HepG2 (cell line): Measurements from ENCODE around the gene ECHS1. TPM values are rescaled to one million over a fixed set of nuclear protein-coding genes. Genes with fewer than 3 reads are reported as not detected.
A peak's percentile ranks its signal among the peaks of the same experiment; 100 is the strongest.

Experiments
- CEBPB ChIP-seq: IDR thresholded peaks from 2 replicates; pipeline ENCODE4 v1.6.1; 2011; ENCODE audit warnings: low read depth, low read length, improper control_type of control experiment, borderline replicate concordance
- GFI1 ChIP-seq: sonication (generic); formaldehyde crosslinking; IDR thresholded peaks from 2 replicates; pipeline ENCODE4 v1.5.0; 2020; ENCODE audit warnings: missing genetic modification reagents, mild to moderate bottlenecking, borderline replicate concordance
- GTF3A ChIP-seq: sonication (generic); formaldehyde crosslinking; conservative IDR thresholded peaks from 2 replicates; pipeline ENCODE4 v1.4.0; 2020; ENCODE audit warnings: mild to moderate bottlenecking, missing genetic modification reagents
- NAIF1 ChIP-seq: sonication (generic); formaldehyde crosslinking; IDR thresholded peaks from 2 replicates; pipeline ENCODE4 v1.5.0; 2020; ENCODE audit warnings: mild to moderate bottlenecking, missing genetic modification reagents, borderline replicate concordance
- SNRNP70 ChIP-seq: fragments of 200-400 bp; formaldehyde crosslinking; IDR thresholded peaks from 2 replicates; pipeline ENCODE4 v1.6.1; 2017; ENCODE audit warnings: mild to moderate bottlenecking, low read depth, low read length, moderate library complexity
- TBL1XR1 ChIP-seq: fragments of 150-350 bp; IDR thresholded peaks from 2 replicates; pipeline ENCODE4 v1.6.1; 2014; ENCODE audit warnings: borderline replicate concordance, low read length; ENCODE audit not compliant: partially characterized antibody
- ZNF326 ChIP-seq: sonication (generic); formaldehyde crosslinking; IDR thresholded peaks from 2 replicates; pipeline ENCODE4 v1.4.0; 2020; ENCODE audit warnings: missing genetic modification reagents, borderline replicate concordance
- ZNF431 ChIP-seq: sonication (generic); formaldehyde crosslinking; IDR thresholded peaks from 2 replicates; pipeline ENCODE4 v1.9.0; 2022; ENCODE audit warnings: missing genetic modification reagents, low read depth, mild to moderate bottlenecking, borderline replicate concordance
- ZNF441 ChIP-seq: sonication (generic); formaldehyde crosslinking; IDR thresholded peaks from 2 replicates; pipeline ENCODE4 v1.7.0; 2021; ENCODE audit warnings: missing genetic modification reagents, borderline replicate concordance
- ZNF746 ChIP-seq: sonication (generic); formaldehyde crosslinking; IDR thresholded peaks from 2 replicates; pipeline ENCODE4 v1.8.0; 2022; ENCODE audit warnings: mild to moderate bottlenecking, missing genetic modification reagents
- ZNF839 ChIP-seq: sonication (generic); formaldehyde crosslinking; IDR thresholded peaks from 2 replicates; pipeline ENCODE4 v1.4.0; 2020; ENCODE audit warnings: missing genetic modification reagents, mild to moderate bottlenecking, borderline replicate concordance
- ZNF878 ChIP-seq: sonication (generic); formaldehyde crosslinking; IDR thresholded peaks from 2 replicates; pipeline ENCODE4 v1.8.1; 2023; ENCODE audit warnings: mild to moderate bottlenecking, missing genetic modification reagents, moderate library complexity
- polyA plus RNA-seq, 8 experiments: library from polyadenylated mRNA; depleted of rRNA in 3 of 8; stranded (reverse) in 7 of 8; unstranded in 1 of 8; fragments of >200 nt; fragmentation: Illumina TruSeq in 4 of 8; extraction: Trizol in 4 of 8; gene quantifications; 2 replicates each; pipeline versions ENCODE4 v1.2.1 to v1.2.3, GENCODE V29; 2011 to 2016; ENCODE audit warnings: low read depth in 4 of 8, missing spikeins in 1 of 8, mixed read lengths in 1 of 8; ENCODE audit not compliant: insufficient read depth in 1 of 8
- total RNA-seq, 5 experiments: library from RNA; depleted of rRNA; stranded (reverse); fragments of >200 nt; fragmentation: Illumina TruSeq; extraction: Trizol; gene quantifications; 2 replicates each; pipeline ENCODE4 v1.2.3, GENCODE V29; 2016; ENCODE audit warnings: low read depth in 1 of 5
- TF ChIP-seq, protein P1 (sequence below): IDR thresholded peaks from 2 replicates; pipeline ENCODE4 v1.6.1; 2012; ENCODE audit warnings: low read length, improper control_type of control experiment
- TF ChIP-seq, protein P2 (sequence below): sonication (generic); formaldehyde crosslinking; IDR thresholded peaks from 2 replicates; pipeline ENCODE4 v1.5.0; 2020; ENCODE audit warnings: mild to moderate bottlenecking, missing genetic modification reagents
- TF ChIP-seq, protein P3 (sequence below): sonication (generic); formaldehyde crosslinking; IDR thresholded peaks from 2 replicates; pipeline ENCODE4 v1.4.0; 2020; ENCODE audit warnings: missing genetic modification reagents
- TF ChIP-seq, protein P4 (sequence below): sonication (generic); formaldehyde crosslinking; IDR thresholded peaks from 2 replicates; pipeline ENCODE4 v1.5.0; 2020; ENCODE audit warnings: mild to moderate bottlenecking, missing genetic modification reagents
- TF ChIP-seq, protein P5 (sequence below): sonication (generic); formaldehyde crosslinking; IDR thresholded peaks from 2 replicates; pipeline ENCODE4 v1.4.0; 2020; ENCODE audit warnings: mild to moderate bottlenecking, missing genetic modification reagents

Gene ECHS1
- total and polyA plus RNA-seq, 2 of the 13 experiments (the other 11 are each of a cell fraction or from before 2014, with no cell fraction given): 32.7 to 195 TPM

DNA sequence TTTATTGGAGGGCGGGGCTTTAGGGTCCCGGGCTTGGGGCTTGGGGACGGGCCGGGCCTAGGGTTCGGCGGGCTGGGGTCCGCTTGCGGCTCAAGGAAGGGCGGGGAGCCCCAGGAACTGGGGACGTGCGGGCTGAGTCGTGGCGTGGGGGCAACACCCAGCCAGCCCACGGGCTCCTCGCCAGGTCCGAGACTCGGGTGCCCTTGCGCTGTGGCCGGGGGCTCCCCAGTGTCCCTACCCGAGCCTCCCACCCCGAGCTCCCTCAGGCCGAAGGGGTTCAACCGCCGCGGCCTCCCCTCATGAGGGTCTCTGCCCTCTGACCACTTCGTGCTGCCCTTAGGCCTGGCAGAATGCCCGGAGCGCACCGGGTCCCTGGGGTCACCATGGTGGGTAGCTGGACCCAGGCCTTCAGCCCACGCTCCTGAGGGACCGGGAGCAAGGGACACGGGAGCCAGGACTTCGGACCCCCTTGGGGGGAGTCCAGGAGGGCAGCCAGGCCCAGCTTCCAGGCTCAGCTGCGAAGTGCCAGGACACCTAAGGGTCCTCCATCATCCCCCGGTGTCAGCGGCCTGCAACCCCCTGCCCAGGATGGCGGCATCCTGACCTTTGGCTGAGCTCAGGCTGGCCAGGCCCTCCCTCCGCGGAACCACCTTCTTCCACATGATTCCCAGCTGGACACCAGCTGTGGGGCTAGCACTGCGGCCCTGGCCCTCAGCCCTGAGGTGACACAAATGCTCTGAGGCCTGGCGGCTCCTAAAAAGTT lies 14.8 kb downstream of the ECHS1 start (continued):
- TF ChIP-seq, protein P1, sequence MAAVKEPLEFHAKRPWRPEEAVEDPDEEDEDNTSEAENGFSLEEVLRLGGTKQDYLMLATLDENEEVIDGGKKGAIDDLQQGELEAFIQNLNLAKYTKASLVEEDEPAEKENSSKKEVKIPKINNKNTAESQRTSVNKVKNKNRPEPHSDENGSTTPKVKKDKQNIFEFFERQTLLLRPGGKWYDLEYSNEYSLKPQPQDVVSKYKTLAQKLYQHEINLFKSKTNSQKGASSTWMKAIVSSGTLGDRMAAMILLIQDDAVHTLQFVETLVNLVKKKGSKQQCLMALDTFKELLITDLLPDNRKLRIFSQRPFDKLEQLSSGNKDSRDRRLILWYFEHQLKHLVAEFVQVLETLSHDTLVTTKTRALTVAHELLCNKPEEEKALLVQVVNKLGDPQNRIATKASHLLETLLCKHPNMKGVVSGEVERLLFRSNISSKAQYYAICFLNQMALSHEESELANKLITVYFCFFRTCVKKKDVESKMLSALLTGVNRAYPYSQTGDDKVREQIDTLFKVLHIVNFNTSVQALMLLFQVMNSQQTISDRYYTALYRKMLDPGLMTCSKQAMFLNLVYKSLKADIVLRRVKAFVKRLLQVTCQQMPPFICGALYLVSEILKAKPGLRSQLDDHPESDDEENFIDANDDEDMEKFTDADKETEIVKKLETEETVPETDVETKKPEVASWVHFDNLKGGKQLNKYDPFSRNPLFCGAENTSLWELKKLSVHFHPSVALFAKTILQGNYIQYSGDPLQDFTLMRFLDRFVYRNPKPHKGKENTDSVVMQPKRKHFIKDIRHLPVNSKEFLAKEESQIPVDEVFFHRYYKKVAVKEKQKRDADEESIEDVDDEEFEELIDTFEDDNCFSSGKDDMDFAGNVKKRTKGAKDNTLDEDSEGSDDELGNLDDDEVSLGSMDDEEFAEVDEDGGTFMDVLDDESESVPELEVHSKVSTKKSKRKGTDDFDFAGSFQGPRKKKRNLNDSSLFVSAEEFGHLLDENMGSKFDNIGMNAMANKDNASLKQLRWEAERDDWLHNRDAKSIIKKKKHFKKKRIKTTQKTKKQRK: no peak
- TF ChIP-seq ZNF326 (CRISPR knock-in tag) (no peak), CEBPB (no peak), ZNF431 (CRISPR knock-in tag) (0 out of 2 replicates have a peak, but pooled peaks have one; percentile 39), ZNF878 (no peak; the same call in 1 of the 2 replicates), ZNF746 (CRISPR knock-in tag) (no peak), ZNF441 (CRISPR knock-in tag) (no peak; the same call in 1 of the 2 replicates), ZNF839 (CRISPR knock-in tag) (no peak; the same call in 1 of the 2 replicates), NAIF1 (no peak), GFI1 (no peak), TBL1XR1 (no peak), GTF3A (CRISPR knock-in tag) (no peak), SNRNP70 (no peak)
- TF ChIP-seq, protein P2, sequence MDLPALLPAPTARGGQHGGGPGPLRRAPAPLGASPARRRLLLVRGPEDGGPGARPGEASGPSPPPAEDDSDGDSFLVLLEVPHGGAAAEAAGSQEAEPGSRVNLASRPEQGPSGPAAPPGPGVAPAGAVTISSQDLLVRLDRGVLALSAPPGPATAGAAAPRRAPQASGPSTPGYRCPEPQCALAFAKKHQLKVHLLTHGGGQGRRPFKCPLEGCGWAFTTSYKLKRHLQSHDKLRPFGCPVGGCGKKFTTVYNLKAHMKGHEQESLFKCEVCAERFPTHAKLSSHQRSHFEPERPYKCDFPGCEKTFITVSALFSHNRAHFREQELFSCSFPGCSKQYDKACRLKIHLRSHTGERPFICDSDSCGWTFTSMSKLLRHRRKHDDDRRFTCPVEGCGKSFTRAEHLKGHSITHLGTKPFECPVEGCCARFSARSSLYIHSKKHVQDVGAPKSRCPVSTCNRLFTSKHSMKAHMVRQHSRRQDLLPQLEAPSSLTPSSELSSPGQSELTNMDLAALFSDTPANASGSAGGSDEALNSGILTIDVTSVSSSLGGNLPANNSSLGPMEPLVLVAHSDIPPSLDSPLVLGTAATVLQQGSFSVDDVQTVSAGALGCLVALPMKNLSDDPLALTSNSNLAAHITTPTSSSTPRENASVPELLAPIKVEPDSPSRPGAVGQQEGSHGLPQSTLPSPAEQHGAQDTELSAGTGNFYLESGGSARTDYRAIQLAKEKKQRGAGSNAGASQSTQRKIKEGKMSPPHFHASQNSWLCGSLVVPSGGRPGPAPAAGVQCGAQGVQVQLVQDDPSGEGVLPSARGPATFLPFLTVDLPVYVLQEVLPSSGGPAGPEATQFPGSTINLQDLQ: peak; percentile 58; the same call in 1 of the 2 replicates
- TF ChIP-seq, protein P3, sequence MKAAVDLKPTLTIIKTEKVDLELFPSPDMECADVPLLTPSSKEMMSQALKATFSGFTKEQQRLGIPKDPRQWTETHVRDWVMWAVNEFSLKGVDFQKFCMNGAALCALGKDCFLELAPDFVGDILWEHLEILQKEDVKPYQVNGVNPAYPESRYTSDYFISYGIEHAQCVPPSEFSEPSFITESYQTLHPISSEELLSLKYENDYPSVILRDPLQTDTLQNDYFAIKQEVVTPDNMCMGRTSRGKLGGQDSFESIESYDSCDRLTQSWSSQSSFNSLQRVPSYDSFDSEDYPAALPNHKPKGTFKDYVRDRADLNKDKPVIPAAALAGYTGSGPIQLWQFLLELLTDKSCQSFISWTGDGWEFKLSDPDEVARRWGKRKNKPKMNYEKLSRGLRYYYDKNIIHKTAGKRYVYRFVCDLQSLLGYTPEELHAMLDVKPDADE (CRISPR knock-in tag): 0 out of 2 replicates have a peak, but pooled peaks have one; percentile 27
- TF ChIP-seq, protein P4, sequence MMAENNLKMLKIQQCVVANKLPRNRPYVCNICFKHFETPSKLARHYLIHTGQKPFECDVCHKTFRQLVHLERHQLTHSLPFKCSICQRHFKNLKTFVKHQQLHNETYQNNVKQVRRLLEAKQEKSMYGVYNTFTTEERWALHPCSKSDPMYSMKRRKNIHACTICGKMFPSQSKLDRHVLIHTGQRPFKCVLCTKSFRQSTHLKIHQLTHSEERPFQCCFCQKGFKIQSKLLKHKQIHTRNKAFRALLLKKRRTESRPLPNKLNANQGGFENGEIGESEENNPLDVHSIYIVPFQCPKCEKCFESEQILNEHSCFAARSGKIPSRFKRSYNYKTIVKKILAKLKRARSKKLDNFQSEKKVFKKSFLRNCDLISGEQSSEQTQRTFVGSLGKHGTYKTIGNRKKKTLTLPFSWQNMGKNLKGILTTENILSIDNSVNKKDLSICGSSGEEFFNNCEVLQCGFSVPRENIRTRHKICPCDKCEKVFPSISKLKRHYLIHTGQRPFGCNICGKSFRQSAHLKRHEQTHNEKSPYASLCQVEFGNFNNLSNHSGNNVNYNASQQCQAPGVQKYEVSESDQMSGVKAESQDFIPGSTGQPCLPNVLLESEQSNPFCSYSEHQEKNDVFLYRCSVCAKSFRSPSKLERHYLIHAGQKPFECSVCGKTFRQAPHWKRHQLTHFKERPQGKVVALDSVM: no peak
- TF ChIP-seq, protein P5, sequence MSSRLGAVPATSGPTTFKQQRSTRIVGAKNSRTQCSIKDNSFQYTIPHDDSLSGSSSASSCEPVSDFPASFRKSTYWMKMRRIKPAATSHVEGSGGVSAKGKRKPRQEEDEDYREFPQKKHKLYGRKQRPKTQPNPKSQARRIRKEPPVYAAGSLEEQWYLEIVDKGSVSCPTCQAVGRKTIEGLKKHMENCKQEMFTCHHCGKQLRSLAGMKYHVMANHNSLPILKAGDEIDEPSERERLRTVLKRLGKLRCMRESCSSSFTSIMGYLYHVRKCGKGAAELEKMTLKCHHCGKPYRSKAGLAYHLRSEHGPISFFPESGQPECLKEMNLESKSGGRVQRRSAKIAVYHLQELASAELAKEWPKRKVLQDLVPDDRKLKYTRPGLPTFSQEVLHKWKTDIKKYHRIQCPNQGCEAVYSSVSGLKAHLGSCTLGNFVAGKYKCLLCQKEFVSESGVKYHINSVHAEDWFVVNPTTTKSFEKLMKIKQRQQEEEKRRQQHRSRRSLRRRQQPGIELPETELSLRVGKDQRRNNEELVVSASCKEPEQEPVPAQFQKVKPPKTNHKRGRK (CRISPR knock-in tag): no peak
